ENCODE measurements around the gene ZNF683.
A peak's percentile ranks its signal among the peaks of the same experiment; 100 is the strongest.

The ZNF683 gene

DNA sequence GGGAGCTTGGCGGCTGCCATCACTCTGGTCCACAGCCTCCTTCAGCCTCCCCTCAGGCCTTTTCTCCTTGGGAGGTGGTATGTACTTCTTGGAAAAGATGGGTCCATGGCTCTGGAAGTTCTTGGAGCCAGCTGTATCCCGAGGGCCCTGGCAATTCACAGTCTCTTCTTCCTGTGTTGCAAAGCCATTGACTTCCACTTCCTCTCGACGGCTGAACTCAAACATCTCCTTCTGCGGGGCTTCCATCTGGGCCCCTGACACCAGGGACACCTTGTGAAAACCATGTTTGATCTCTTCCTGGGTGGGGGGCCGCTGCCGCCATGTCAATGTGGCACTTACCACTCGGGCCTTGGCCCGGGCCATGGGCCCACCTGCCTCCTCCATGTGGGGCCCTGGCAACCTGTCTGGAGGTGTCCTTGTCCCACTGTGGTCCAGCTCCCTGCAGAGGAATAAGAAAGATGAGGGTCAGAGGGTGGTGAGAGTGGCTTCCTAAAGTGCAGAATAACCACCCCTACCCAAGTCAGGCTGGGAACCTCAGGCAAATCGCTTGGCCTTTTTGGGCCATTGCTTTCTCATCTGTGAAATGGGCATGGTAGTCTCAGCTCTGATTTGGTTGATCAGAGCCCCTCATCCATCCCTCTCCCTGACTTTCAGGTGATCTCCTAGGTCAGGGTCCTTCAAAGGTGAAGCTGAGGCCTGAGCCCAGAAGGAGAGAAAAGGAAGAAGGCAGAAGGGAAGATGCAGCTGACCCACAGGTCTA, 26.1 kb downstream of the ZNF683 start:
- TF ChIP-seq, protein P1, sequence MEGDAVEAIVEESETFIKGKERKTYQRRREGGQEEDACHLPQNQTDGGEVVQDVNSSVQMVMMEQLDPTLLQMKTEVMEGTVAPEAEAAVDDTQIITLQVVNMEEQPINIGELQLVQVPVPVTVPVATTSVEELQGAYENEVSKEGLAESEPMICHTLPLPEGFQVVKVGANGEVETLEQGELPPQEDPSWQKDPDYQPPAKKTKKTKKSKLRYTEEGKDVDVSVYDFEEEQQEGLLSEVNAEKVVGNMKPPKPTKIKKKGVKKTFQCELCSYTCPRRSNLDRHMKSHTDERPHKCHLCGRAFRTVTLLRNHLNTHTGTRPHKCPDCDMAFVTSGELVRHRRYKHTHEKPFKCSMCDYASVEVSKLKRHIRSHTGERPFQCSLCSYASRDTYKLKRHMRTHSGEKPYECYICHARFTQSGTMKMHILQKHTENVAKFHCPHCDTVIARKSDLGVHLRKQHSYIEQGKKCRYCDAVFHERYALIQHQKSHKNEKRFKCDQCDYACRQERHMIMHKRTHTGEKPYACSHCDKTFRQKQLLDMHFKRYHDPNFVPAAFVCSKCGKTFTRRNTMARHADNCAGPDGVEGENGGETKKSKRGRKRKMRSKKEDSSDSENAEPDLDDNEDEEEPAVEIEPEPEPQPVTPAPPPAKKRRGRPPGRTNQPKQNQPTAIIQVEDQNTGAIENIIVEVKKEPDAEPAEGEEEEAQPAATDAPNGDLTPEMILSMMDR (IDR thresholded peaks at IDR 0.05; ENCODE audit: insufficient read depth, low read depth, low read length, missing control alignments) = no peak
- no peak overlapping the region for H3K4me3 ChIP-seq (ENCODE audit: low read length)
- DNase-seq (ENCODE audit: low read depth) = no peak

DNA sequence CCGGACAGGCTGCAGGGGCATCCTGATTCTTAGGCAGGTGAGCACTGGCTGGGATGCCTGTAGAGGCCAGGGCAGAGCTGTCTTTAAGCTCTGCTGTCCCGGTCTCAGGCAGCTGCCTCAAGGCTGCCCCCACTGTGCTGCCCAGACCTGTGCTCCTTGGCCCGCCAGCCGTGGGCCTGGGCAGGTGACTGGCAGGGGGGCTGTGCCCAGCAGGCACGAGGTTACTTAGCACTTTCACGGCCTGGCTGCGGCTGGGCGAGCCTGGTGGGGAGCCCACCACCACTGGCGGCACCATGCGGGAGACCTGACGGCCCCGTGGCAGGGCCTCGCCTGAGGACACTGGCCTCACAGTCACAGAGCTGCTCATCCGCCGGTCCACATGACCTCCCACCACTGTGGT, 26.8 kb downstream of the ZNF683 start:
- TF ChIP-seq, protein P1 (IDR thresholded peaks at IDR 0.05; ENCODE audit: insufficient read depth, low read depth, low read length, missing control alignments) = no peak
- H3K4me3 ChIP-seq (ENCODE audit: low read length) = no peak overlapping the region
- DNase-seq (ENCODE audit: low read depth) = no peak

DNA sequence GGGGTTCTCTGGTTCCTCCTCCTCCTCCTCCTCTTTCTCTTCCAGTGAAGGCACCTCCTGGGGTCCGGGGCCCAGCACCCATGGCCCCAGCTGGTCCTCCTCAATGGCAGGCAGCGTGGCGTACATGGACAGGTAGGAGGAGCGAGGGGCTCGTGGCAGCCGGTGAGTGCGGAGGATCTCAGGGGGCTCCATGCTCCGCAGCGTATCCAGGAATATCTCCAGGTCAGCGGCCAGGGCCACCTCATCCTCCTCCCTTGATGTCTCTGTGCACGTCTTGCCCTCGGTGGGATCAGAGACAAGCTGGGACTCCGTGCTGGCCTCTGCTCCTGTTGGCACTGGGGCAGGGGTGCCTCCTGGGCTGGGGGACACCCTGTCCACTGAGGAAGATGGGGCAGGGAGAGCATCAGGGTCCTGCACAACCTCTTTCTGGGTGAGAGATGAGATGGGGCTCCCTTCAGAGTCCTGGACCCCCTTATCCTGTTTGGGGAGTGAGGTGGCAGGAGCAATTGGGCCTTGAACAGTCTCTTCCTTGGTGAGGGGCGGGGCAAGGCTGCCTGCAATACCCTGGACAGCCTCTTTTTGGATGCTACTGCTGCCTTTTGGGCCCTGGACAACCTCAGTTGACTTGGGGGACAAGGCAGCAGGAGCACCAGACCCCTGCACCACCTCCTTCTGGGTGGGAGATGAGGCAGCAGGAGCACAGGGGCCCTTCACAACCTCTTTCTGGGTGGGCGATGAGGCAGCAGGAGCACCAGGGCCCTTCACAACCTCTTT, 28.2 kb downstream of the ZNF683 start:
- H3K4me3 ChIP-seq (ENCODE audit: low read length) = no peak overlapping the region
- no peak for DNase-seq (ENCODE audit: low read depth)
- TF ChIP-seq, protein P1 (IDR thresholded peaks at IDR 0.05; ENCODE audit: insufficient read depth, low read depth, low read length, missing control alignments) = no peak

DNA sequence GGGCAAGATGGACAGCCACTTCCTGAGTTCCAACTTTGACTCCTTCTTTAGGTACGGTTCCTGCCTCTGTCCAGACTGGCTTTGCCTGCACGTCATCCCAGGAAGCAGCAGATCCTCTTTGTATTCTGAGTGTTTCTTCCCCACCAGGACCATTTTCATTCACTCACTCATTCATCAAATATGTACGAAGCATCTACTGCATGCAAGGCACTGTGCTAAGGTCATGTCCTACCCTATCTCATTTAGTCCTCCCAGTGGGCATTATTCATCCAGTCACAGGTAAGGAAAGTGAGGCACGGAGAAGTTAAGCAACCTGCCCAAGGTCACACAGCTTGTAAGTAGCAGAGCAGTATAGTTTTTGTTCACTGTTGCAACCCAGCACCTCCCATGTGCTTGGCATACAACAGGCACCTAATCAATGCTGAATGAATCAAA, 32.5 kb downstream of the ZNF683 start:
- no peak overlapping the region for H3K4me3 ChIP-seq (ENCODE audit: low read length)
- peak; percentile 80 for DNase-seq (ENCODE audit: low read depth)
- TF ChIP-seq, protein P1 (IDR thresholded peaks at IDR 0.05; ENCODE audit: insufficient read depth, low read depth, low read length, missing control alignments) = no peak

DNA sequence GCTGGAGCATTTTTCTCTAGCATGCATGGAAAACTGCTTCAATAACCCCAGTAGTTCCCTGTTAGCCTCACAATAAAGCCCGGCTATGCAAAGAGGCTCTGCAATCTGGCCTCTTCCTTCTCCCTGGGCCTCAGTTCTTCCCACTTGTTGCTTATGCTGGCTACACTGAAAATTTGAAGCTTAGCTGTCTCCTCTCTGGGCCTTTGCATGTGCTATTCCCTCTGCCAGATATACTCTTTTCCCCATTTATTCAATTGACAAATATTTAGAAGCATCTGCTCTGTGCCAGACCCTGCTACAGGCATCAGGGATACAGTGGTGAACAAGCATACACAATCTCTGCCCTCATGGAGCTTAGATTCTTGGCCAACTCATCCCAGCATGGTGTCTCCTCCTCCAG, 33.9 kb downstream of the ZNF683 start:
- H3K4me3 ChIP-seq (ENCODE audit: low read length) = no peak overlapping the region
- no peak for DNase-seq (ENCODE audit: low read depth)
- TF ChIP-seq, protein P1 (IDR thresholded peaks at IDR 0.05; ENCODE audit: insufficient read depth, low read depth, low read length, missing control alignments) = no peak

DNA sequence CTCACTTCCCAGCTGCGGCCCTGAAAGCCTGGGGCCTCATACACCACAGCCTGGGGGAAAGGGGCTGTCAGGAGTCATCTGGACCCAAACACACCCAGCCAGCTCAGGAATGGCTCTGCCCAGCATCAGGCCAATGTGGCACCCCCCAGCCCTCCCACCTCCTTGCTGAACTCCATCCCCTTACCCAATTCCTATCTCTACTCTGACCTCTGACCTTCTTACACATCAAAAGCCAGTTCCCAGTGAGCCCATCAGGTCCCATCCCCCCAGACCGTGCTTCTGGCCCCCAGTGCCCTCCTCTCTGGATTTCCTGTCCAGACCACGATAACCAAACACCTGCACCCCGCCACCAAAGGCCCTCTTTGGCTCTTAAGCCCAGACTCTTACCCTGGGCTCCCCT, 34.9 kb downstream of the ZNF683 start:
- TF ChIP-seq, protein P1 (IDR thresholded peaks at IDR 0.05; ENCODE audit: insufficient read depth, low read depth, low read length, missing control alignments) = no peak
- H3K4me3 ChIP-seq (ENCODE audit: low read length) = no peak overlapping the region
- no peak for DNase-seq (ENCODE audit: low read depth)
